K562 (cell line): ENCODE data around the gene LPAR5. TPM values are rescaled to one million over a fixed set of nuclear protein-coding genes. Genes with fewer than 3 reads are reported as not detected.
"Not testable (repeated sequence)": the region's sequence is repeated elsewhere in the genome, so short reads cannot be mapped to it uniquely, and the experiment has no call there.

Experiments
- ATAC-seq: fragments of 200-7000 bp; cut with Tn5 transposase; 3 replicates; pipeline ENCODE4 v1.9.1; 2020; ENCODE audit warnings: moderate library complexity
- BruUV-seq: library from RNA; stranded (reverse); fragments of 400-500 nt; replicated peaks from 2 replicates; lab custom pipeline; 2021; lab: Mats Ljungman, UMichigan
- CTCF ChIA-PET: fragments of 300-600 bp; formaldehyde crosslinking; extraction: SDS; loops from one replicate; lab custom pipeline; 2021; ENCODE audit warnings: low intra/inter-chr PET ratio; lab: Yijun Ruan, JAX
- POLR2A ChIA-PET: fragments of 300-600, 350-650 bp; sonication (Branson Sonifier 250); formaldehyde crosslinking; extraction: SDS; loops from one replicate; lab custom pipeline; 2021; ENCODE audit warnings: antibody characterized with exemption, inconsistent platforms; lab: Yijun Ruan, JAX
- DNase-seq, 4 experiments: peaks; one replicate each; pipeline versions ENCODE4 v3.0.0 to v3.0.0-alpha.2; 2011 to 2018; ENCODE audit warnings: low spot score in 3 of 4, mixed read lengths in 3 of 4; ENCODE audit errors: extremely low read depth in 1 of 4
- FAIRE-seq: peaks from 2 replicates; lab custom pipeline; 2011; peaks lifted over from hg19 to GRCh38; lab: Jason Lieb, UNC
- H2AFZ ChIP-seq: 2 replicates; pipeline ENCODE4 v1.6.0; 2011; ENCODE audit warnings: low read depth, low read length, control low read depth, inconsistent platforms
- H3K27ac ChIP-seq: fragments of 200-600 bp; 3 replicates; pipeline ENCODE4 v1.8.0; 2011; ENCODE audit warnings: low read depth, mild to moderate bottlenecking, control low read depth, inconsistent platforms, low read length, moderate library complexity, mixed read lengths; ENCODE audit errors: extremely low read depth
- H3K27me3 ChIP-seq, 2 experiments: fragments of 300-600 bp in 1 of 2; 2 replicates in 1 of 2; 3 replicates in 1 of 2; pipeline versions ENCODE4 v1.6.0 to v1.8.0; 2011; ENCODE audit warnings: inconsistent platforms in 2 of 2, low read length in 2 of 2, mild to moderate bottlenecking in 1 of 2, mixed read lengths in 1 of 2, moderate library complexity in 1 of 2; ENCODE audit not compliant: control insufficient read depth in 2 of 2, insufficient read depth in 2 of 2
- H3K36me3 ChIP-seq: fragments of 300-600 bp; 3 replicates; pipeline ENCODE4 v1.8.0; 2011; ENCODE audit warnings: mild to moderate bottlenecking, low read length, inconsistent platforms; ENCODE audit not compliant: control insufficient read depth, insufficient read depth
- H3K4me1 ChIP-seq, 2 experiments: fragments of 200-600 bp in 1 of 2; replicated peaks in 1 of 2; 2 replicates in 1 of 2; 3 replicates in 1 of 2; pipeline versions ENCODE4 v1.5.1 to v1.8.0; 2011; ENCODE audit warnings: inconsistent platforms in 2 of 2, low read length in 2 of 2, mild to moderate bottlenecking in 1 of 2, mixed read lengths in 1 of 2, moderate library complexity in 1 of 2; ENCODE audit not compliant: control insufficient read depth in 2 of 2, insufficient read depth in 2 of 2
- H3K4me2 ChIP-seq: 2 replicates; pipeline ENCODE4 v1.6.1; 2011; ENCODE audit warnings: low read length, control low read depth, inconsistent platforms, mixed read lengths; ENCODE audit not compliant: insufficient read depth
- H3K4me3 ChIP-seq: fragments of 200-600 bp; sonication (generic), shearing (Covaris generic); 2 replicates; pipeline ENCODE4 v1.5.1; 2016; ENCODE audit warnings: control low read depth, inconsistent platforms
- H3K79me2 ChIP-seq: fragments of 200-600 bp; 3 replicates; pipeline ENCODE4 v1.8.0; 2011; ENCODE audit warnings: low read length, inconsistent platforms; ENCODE audit not compliant: control insufficient read depth, insufficient read depth
- H3K9ac ChIP-seq, 2 experiments: 2 replicates each; pipeline versions ENCODE4 v1.6.0 to v1.6.1; 2011; ENCODE audit warnings: low read depth in 2 of 2, low read length in 2 of 2, control low read depth in 1 of 2, inconsistent platforms in 1 of 2, mild to moderate bottlenecking in 1 of 2, mixed read lengths in 1 of 2; ENCODE audit not compliant: insufficient read depth in 1 of 2
- H3K9me1 ChIP-seq: one replicate; pipeline ENCODE4 v1.6.0; 2011; ENCODE audit warnings: inconsistent platforms, mild to moderate bottlenecking, low read length, moderate library complexity; ENCODE audit not compliant: control insufficient read depth, insufficient read depth
- H3K9me3 ChIP-seq: replicated peaks from 2 replicates; pipeline ENCODE4 v1.5.1; 2011; ENCODE audit warnings: low read depth, low read length, inconsistent platforms; ENCODE audit not compliant: control insufficient read depth, insufficient read depth
- H4K20me1 ChIP-seq: replicated peaks from 2 replicates; pipeline ENCODE4 v1.6.1; 2011; ENCODE audit warnings: low read length, inconsistent platforms, mixed read lengths; ENCODE audit not compliant: control insufficient read depth, insufficient read depth
- RBFOX2 ChIP-seq: fragments of 200-400 bp; formaldehyde crosslinking; IDR thresholded peaks from 2 replicates; pipeline ENCODE4 v1.6.1; 2017; ENCODE audit warnings: low read depth, mild to moderate bottlenecking, low read length, moderate library complexity
- ZNF449 ChIP-seq: fragments of 250-450 bp; sonication (Bioruptor Pico); IDR thresholded peaks from 2 replicates; pipeline ENCODE4 v1.8.0; 2022; ENCODE audit warnings: moderate library complexity, mild to moderate bottlenecking, inconsistent platforms
- whole genome bisulfite sequencing: fragments of 100-300 bp; shearing (Covaris generic); methylation state at CpG from one replicate; pipeline ENCODE4 v1.1.6; 2016; ENCODE audit warnings: low coverage, mixed read lengths; ENCODE audit not compliant: insufficient coverage; ENCODE audit errors: missing lambda C conversion rate; 5-methylcytosine and 5-hydroxymethylcytosine counted together
- in situ Hi-C: fragments of 300-500 bp; cut with MboI; formaldehyde crosslinking; loops from 4 replicates; pipeline ENCODE4 v1.15.0; 2018; ENCODE audit warnings: inconsistent platforms, mixed read lengths
- intact Hi-C: fragments of 100-400 bp; cut with micrococcal nuclease; formaldehyde crosslinking; loops from 2 replicates; pipeline ENCODE4 v1.14.2; 2022
- polyA plus RNA-seq, 8 experiments: library from polyadenylated mRNA; depleted of rRNA in 4 of 8; stranded (reverse) in 5 of 8; unstranded in 3 of 8; fragments of >200 nt; fragmentation: Nextera tagmentation in 2 of 8; fragmentation: Illumina TruSeq in 1 of 8; extraction: Ambion mirVana in 2 of 8; extraction: Trizol in 1 of 8; gene quantifications; 2 replicates each; pipeline versions ENCODE4 v1.2.1 to v1.2.3, GENCODE V29; 2011 to 2014; ENCODE audit warnings: inconsistent platforms in 1 of 8, missing spikeins in 1 of 8
- total RNA-seq, 7 experiments: library from RNA; depleted of rRNA in 6 of 7; stranded (reverse); fragments of >200 nt in 6 of 7; fragmentation: Illumina TruSeq in 2 of 7; extraction: Trizol in 2 of 7; gene quantifications; 2 replicates each; pipeline versions ENCODE4 v1.2.1 to v1.2.3, GENCODE V29; 2011 to 2021; ENCODE audit warnings: low replicate concordance in 1 of 7

The LPAR5 gene
- total and polyA plus RNA-seq, 9 of the 15 experiments (the other 6 are each of a cell fraction or from before 2014, with no cell fraction given) = 1.3 to 11.7 (median 3.6) TPM

- peaks cover 84% of the 10 kb centered on the region for H3K36me3 ChIP-seq
Measured at GRCh38 chr12:6602526-6602925, 33.2 kb downstream of the LPAR5 start.

GRCh38 chr12:6595673-6596072, 40.1 kb downstream of the LPAR5 start:
- in situ Hi-C loops, FAIRE-seq, BruUV-seq, DNase-seq, H3K27ac ChIP-seq, H3K9me1 ChIP-seq, H3K27me3 ChIP-seq, H3K4me2 ChIP-seq, H4K20me1 ChIP-seq, CTCF ChIA-PET, intact Hi-C loops, H3K9ac ChIP-seq, H3K9me3 ChIP-seq, H2AFZ ChIP-seq, ATAC-seq, H3K4me1 ChIP-seq, H3K4me3 ChIP-seq: not testable (repeated sequence)
- Histone ChIP-seq H3K36me3 (peaks cover 85% of the 10 kb centered on the region), H3K79me2 (peaks cover 25% of the 10 kb centered on the region)
- WGBS = 100% methylated on average over 2 of the region's 10 CpGs
- POLR2A ChIA-PET = interaction anchor here (1.1 to 1.2 kb wide), 3 partner anchors 9 to 27 kb away, joined by 4 read pairs; partner anchors contain the start of gene NOP2

More at GRCh38 chr12:6602526-6602925, 33.2 kb downstream of the LPAR5 start:
- Histone ChIP-seq H3K4me3 (no peak overlapping the region), H4K20me1 (peaks cover 30% of the 10 kb centered on the region), H3K4me2 (no peak overlapping the region), H2AFZ (no peak overlapping the region), H3K9me3 (no peaks in the 10 kb centered on the region)
- FAIRE-seq = no peak
- in situ Hi-C loops = no loop called here
- POLR2A ChIA-PET = interaction anchor here (0.9 to 1.2 kb wide), 3 partner anchors 10 to 34 kb away, joined by 3 to 4 read pairs (median 4); partner anchors contain the start of gene NOP2
- no peak for DNase-seq
- TF ChIP-seq RBFOX2 (0 out of 2 replicates have a peak, but pooled peaks have one; percentile 4), ZNF449 (no peak)
- TF ChIP-seq, all 486 proteins: peak for 1
- intact Hi-C loops = no loop called here
- BruUV-seq = no TSS peak
- peaks cover 16 to 17% of the 10 kb centered on the region in 2 experiments; a peak in 4 of 5 replicates for H3K4me1 ChIP-seq
- peaks cover 84% of the 10 kb centered on the region for H3K79me2 ChIP-seq
- CTCF ChIA-PET = no interaction called here
- no peaks in the 10 kb centered on the region for H3K9me1 ChIP-seq
- 88% methylated on average over 3 of the region's 3 CpGs for WGBS
- H3K27me3 ChIP-seq = no peaks in the 10 kb centered on the region
- no peak overlapping the region for H3K9ac ChIP-seq
- H3K27ac ChIP-seq = no peak overlapping the region
- ATAC-seq = no peak
